HTR-8/SVneo (cell line): Measurements from ENCODE around the gene STOX1.
"Not testable (repeated sequence)": the region's sequence is repeated elsewhere in the genome, so short reads cannot be mapped to it uniquely, and the experiment has no call there.

Experiments
- DNase-seq: peaks from one replicate; pipeline ENCODE4 v3.0.0; 2011; ENCODE audit warnings: low spot score, mixed read lengths; ENCODE audit not compliant: insufficient read length
- FAIRE-seq: peaks from 2 replicates; lab custom pipeline; 2011; peaks lifted over from hg19 to GRCh38; lab: Jason Lieb, UNC

STOX1 gene

GRCh38 chr10:68876246-68877138, 49.2 kb downstream of the STOX1 start:
- DNase-seq = no peak
- FAIRE-seq = no peak

GRCh38 chr10:68877482-68878110, 50.3 kb downstream of the STOX1 start:
- FAIRE-seq = no peak
- DNase-seq = no peak

- FAIRE-seq = no peak
- no peak for DNase-seq
Observed at GRCh38 chr10:68878496-68878895, 51.2 kb downstream of the STOX1 start.

DNA sequence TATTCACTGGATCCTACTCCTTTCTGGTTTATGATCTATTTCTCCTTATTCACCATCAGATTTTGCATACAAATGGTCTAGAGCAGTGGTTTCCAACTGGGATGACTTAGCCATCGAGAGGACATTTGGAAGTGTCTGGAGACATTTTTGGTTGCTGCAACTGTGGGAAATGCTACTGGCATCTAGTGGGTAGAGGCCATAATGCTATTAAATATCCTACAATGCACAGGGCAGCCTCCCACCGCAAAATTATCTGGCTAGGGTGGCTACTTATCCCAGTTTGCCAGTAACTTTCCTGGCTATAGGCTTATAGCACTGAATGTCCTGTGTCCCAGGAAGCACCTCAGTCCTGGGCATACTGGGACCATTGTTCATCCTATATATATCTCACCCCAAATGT, 52.3 kb downstream of the STOX1 start:
- FAIRE-seq (no peak), DNase-seq (no peak)

DNA sequence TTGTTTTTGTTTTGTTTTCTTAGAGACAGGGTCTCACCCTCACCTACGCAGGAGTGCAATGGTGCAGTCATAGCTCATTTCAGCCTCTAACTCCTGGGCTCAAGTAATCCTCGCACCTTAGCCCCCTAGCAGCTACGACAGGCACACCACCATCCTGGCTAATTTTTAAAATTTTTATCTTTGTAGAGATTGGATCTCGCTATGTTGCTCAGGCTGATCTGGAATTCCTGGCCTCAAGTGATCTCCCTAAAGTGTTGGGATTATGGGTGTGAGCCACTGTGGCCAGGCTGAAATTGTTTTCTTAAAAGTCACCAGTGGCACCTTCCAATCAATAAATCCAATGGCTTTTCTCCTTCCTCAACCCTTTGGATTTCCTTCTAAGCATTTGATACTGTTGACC, 52.9 kb downstream of the STOX1 start:
- no peak for FAIRE-seq
- DNase-seq = no peak

- FAIRE-seq (no peak), DNase-seq (no peak)
Observed at GRCh38 chr10:68895041-68895440, 67.7 kb downstream of the STOX1 start.

DNA sequence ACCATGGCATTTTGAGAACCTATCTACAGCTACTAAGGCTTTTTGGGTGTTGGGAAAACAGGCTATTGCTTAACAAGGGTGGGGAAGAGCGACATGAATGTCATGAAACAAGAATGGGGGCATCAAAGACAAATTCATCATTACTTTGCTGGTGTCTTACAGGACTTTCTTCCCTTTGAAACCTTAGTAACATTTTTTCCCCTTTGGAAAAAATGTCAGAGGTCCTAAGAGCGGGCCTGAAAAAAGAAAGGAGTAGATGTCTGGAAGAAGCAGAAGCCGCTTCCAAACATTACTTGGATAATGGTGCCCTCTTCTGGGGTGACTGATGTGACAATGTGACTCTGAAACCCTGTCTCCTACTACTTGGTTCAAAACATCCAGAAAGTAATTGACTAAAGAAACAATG, 70.0 kb downstream of the STOX1 start:
- DNase-seq = peak; percentile 60
- FAIRE-seq = no peak

DNA sequence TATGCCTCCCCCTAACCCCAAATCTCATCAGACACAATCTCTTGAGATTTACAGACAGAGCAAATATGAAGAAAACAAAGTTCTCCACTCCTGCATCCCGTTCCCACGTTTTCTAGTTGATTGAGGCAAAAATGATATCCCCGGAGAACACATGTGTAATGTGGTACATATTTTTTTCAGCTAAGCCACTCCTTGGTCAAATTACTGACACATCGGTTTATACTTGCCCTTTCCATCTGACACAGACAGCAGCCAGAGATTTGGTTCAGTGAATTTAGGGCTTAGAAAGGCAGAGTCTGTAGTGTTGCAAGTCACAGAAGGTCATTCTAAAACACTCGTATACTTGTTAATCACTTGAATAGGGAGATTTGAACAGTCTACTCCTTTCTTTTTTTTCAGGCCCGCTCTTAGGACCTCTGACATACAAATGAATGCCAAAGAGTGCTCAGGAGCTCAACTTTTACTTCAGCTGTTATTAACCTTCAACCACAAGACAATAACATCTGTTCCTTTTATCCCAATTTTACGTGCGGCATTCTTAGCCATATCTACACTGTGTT, 71.9 kb downstream of the STOX1 start:
- no peak for FAIRE-seq
- DNase-seq = no peak

GRCh38 chr10:68900427-68901104, 73.2 kb downstream of the STOX1 start:
- no peak for FAIRE-seq
- peak; percentile 72 for DNase-seq

GRCh38 chr10:68901105-68901927, 74.0 kb downstream of the STOX1 start, which contains the start of gene DDX50:
DDX50 (plus strand) TSS chr10:68901315; CDS start chr10:68901385, 70 bp downstream.
- DNase-seq (peak; percentile 96), FAIRE-seq (peak; percentile 91)

DNA sequence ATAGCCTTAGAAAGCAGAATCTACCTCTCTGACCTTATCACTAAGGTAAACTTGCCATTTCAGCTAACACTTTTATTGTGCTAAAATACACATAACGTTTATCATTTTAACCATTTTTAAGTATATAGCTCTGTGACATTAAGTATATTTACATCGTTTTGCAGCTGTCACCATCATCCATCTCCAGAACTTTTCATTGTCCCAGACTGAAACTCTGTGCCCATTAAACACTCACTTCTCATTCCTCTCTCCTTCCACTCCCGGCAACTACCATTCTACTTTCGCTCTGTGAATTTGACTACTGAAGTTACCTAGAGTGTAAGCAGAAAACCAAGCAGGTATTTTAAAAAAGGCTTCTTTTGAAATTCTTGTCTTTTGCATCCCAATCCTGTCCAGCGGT, 75.1 kb downstream of the STOX1 start:
- DNase-seq (no peak), FAIRE-seq (no peak)

DNA sequence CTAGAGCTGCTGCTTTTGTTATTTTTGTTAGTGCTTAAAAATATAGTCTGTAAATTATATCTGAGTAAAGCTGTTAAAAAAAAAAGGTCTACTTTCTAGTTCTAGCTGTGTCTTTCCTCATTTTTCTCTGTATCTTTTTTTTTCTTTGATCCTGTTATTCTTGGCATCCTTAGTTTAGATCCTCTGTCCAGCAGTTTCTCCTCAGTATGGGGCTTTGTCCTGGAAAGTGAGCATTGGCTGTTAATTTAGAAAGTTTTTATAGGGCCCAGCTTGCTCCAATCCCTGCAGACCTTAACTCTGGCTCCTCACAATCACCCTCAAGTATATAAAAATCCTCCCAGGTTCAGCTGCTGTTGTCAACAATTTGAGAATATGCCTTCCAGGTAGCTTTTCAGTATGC, 97.3 kb downstream of the STOX1 start:
- no peak for DNase-seq
- no peak for FAIRE-seq

GRCh38 chr10:68925489-68925888, 98.2 kb downstream of the STOX1 start:
- no peak for FAIRE-seq

DNA sequence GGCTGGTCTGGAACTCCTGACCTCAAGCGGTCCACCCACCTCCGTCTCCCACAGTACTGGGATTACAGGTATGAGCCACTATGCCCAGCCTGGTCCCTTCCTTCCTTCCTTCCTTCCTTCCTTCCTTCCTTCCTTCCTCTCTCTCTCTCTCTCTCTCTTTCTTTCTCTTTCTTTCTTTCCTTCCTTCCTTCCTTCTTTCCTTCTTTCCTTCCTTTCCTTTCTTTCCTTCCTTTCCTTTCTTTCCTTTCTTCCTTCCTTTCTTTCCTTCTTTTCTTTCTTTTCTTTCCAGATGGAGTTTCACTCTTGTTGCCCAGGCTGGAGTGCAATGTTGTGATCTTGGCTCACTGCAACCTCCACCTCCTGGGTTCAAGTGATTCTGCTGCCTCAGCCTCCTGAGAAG, 101.8 kb downstream of the STOX1 start:
- FAIRE-seq = not testable (repeated sequence)

More at GRCh38 chr10:68925489-68925888, 98.2 kb downstream of the STOX1 start:
- DNase-seq = no peak

GRCh38 chr10:68929888-68930287, 102.6 kb downstream of the STOX1 start:
- FAIRE-seq, DNase-seq: not testable (repeated sequence)

More for the DNA sequence above, 101.8 kb downstream of the STOX1 start:
- not testable (repeated sequence) for DNase-seq

DNA sequence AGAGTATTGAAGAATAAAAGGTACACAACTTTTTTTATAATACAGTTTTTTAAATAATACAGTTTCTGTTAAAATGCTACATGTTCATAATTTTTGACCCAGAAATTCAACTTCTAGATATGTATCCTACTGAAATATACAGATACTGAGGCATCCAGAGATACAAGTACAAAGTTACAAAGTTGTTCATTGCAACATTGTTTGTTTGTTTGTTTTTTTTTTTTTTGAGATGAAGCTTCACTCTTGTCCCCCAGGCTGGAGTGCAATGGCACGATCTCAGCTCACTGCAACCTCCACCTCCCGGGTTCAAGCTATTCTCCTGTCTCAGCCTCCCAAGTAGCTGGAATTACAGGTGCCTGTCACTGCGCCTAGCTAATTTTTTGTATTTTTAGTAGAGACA, 105.5 kb downstream of the STOX1 start:
- not testable (repeated sequence) for FAIRE-seq, DNase-seq

GRCh38 chr10:68934994-68935393, 107.7 kb downstream of the STOX1 start:
- DNase-seq (no peak), FAIRE-seq (no peak)

DNA sequence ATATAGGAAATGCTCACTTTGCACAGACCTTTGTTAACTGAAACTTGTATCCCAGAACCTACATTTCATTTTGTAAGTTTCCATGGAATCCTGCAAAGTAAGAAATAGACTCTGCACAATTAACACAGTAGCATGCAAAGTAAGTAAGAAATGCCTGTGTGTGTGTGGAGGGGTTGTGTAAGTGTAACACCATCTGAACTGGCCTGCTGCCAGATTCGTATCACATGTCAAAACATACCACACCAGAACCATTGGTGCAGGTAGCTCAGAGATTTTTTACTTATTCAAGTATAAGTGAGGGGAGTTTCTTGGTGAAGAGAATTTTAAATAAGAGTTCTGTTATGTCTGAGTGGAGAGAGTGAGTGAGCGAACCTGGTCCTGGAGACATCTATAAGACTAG, 110.8 kb downstream of the STOX1 start:
- DNase-seq (no peak), FAIRE-seq (no peak)

- FAIRE-seq (no peak), DNase-seq (no peak)
Observed at GRCh38 chr10:68938884-68939283, 111.6 kb downstream of the STOX1 start.

- DNase-seq, FAIRE-seq: not testable (repeated sequence)
Observed at GRCh38 chr10:68940917-68941316, 113.6 kb downstream of the STOX1 start.
